Measurements from ENCODE around the gene SLC10A7. TPM values are rescaled to one million over a fixed set of nuclear protein-coding genes. Genes with fewer than 3 reads are reported as not detected.

Gene SLC10A7
- total and polyA plus RNA-seq, 7 experiments from 2014 or later: 7.9 to 26.8 (median 15.0) TPM

DNA sequence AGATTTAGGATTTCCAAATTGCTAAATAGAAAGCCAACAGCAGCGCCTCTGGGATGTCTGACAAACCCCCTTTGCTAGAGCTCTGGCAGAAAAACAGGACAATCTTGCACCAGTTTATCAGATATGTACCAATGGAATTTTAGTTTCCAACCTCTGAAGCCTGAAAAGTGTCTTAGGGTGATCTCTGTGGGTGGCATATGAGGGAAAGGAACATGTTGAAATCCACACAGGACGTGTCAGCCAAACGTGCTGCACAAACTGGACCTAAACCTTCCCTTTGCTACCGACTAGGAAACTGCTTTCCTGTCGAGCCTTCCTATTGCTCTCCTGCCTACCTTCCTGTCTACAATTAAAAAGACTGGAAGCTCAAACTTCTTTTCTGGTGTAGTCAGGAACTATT is 253.9 kb downstream of the SLC10A7 start:
- Histone ChIP-seq H3K9me3 (ENCODE audit: control insufficient read depth in 2 of 3, low read length in 3 of 3) (no peaks in the 10 kb centered on the region), H3K4me1 (ENCODE audit: control insufficient read depth in 2 of 2, insufficient read depth in 2 of 2, low read length in 2 of 2) (no peaks in the 10 kb centered on the region), H3K27ac (ENCODE audit: low read depth, low read length) (no peak overlapping the region), H3K36me3 (ENCODE audit: control insufficient read depth in 2 of 3, insufficient read depth in 3 of 3, low read length in 3 of 3) (no peaks in the 10 kb centered on the region), H3K4me3 (ENCODE audit: low read length) (no peak overlapping the region), H3K27me3 (ENCODE audit: control insufficient read depth in 2 of 2, insufficient read depth in 2 of 2, low read length in 2 of 2) (no peaks in the 10 kb centered on the region)
- H3K4me3 Mint-ChIP-seq: no peak overlapping the region
- H3K9me3 Mint-ChIP-seq: no peaks in the 10 kb centered on the region
- no peak for ATAC-seq
- H3K27me3 Mint-ChIP-seq: no peaks in the 10 kb centered on the region
- no peak for DNase-seq
- intact Hi-C loops (cut with micrococcal nuclease): no loop called here
- no peak overlapping the region for H3K27ac Mint-ChIP-seq
- peaks cover 0 to 6% (median 0%) of the 10 kb centered on the region in 7 donors for H3K4me1 Mint-ChIP-seq
- H3K36me3 Mint-ChIP-seq: peaks cover 0 to 46% (median 9%) of the 10 kb centered on the region in 5 donors
- ChIA-PET CTCF (interaction anchor here (0.6 kb wide), 1 partner anchor 23 kb away, joined by 3 read pairs; no protein-coding TSS in a partner anchor), POLR2A (no interaction called here)

DNA sequence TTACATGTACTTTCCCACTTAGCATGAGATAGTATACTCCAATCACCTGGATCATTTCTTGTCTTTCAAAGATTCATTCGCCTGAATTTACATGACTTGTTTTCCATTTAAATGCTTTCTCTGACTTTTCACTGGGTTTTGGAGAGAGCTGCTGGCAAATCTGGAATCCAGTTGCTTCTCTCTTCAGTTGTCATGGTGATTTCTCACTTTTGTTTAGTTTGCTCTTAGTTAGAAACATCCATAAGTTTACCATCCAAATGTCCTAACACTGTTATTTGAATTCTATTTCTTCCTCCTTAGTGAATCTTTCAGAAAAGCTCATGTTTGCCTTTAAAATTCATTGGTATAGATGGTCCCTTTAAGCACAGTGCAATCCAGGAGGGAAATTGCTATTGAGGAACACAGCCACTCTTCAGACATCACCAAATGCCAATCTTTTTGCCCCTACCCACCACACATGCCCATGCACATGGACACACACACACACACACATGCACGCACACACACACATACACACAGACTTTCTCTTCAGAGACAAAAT is 255.7 kb downstream of the SLC10A7 start:
- Histone ChIP-seq H3K4me1 (ENCODE audit: control insufficient read depth in 2 of 2, insufficient read depth in 2 of 2, low read length in 2 of 2) (no peaks in the 10 kb centered on the region), H3K36me3 (ENCODE audit: control insufficient read depth in 2 of 3, insufficient read depth in 3 of 3, low read length in 3 of 3) (no peaks in the 10 kb centered on the region), H3K4me3 (ENCODE audit: low read length) (no peak overlapping the region), H3K9me3 (ENCODE audit: control insufficient read depth in 2 of 3, low read length in 3 of 3) (no peaks in the 10 kb centered on the region), H3K27ac (ENCODE audit: low read depth, low read length) (no peak overlapping the region), H3K27me3 (ENCODE audit: control insufficient read depth in 2 of 2, insufficient read depth in 2 of 2, low read length in 2 of 2) (no peaks in the 10 kb centered on the region)
- Mint-ChIP-seq H3K27ac (no peak overlapping the region), H3K9me3 (no peaks in the 10 kb centered on the region), H3K36me3 (peaks cover 0 to 41% (median 6%) of the 10 kb centered on the region in 5 donors), H3K4me1 (no peaks in the 10 kb centered on the region), H3K27me3 (no peaks in the 10 kb centered on the region), H3K4me3 (no peak overlapping the region)
- POLR2A ChIA-PET: no interaction called here
- ATAC-seq: no peak
- intact Hi-C loops (cut with micrococcal nuclease): no loop called here
- DNase-seq: no peak
- CTCF ChIA-PET: no interaction called here

- H3K27ac Mint-ChIP-seq: no peak overlapping the region
- no peak overlapping the region for H3K4me3 Mint-ChIP-seq
- H3K4me1 Mint-ChIP-seq: no peaks in the 10 kb centered on the region
- peaks cover 0 to 34% (median 7%) of the 10 kb centered on the region in 5 donors for H3K36me3 Mint-ChIP-seq
- Histone ChIP-seq H3K27me3 (ENCODE audit: control insufficient read depth in 2 of 2, insufficient read depth in 2 of 2, low read length in 2 of 2) (no peaks in the 10 kb centered on the region), H3K36me3 (ENCODE audit: control insufficient read depth in 2 of 3, insufficient read depth in 3 of 3, low read length in 3 of 3) (no peaks in the 10 kb centered on the region), H3K4me1 (ENCODE audit: control insufficient read depth in 2 of 2, insufficient read depth in 2 of 2, low read length in 2 of 2) (no peaks in the 10 kb centered on the region), H3K9me3 (ENCODE audit: control insufficient read depth in 2 of 3, low read length in 3 of 3) (no peaks in the 10 kb centered on the region), H3K4me3 (ENCODE audit: low read length) (no peak overlapping the region), H3K27ac (ENCODE audit: low read depth, low read length) (no peak overlapping the region)
- no peaks in the 10 kb centered on the region for H3K9me3 Mint-ChIP-seq
- DNase-seq (no peak), ATAC-seq (no peak)
- H3K27me3 Mint-ChIP-seq: no peaks in the 10 kb centered on the region
- POLR2A ChIA-PET: no interaction called here
- intact Hi-C loops (cut with micrococcal nuclease): no loop called here
- CTCF ChIA-PET: no interaction called here
Measured at GRCh38 chr4:146263793-146264192, 257.9 kb downstream of the SLC10A7 start.

- Mint-ChIP-seq H3K4me1 (no peaks in the 10 kb centered on the region), H3K4me3 (no peak overlapping the region), H3K27me3 (no peaks in the 10 kb centered on the region), H3K27ac (no peak overlapping the region), H3K36me3 (peaks cover 0 to 35% (median 9%) of the 10 kb centered on the region in 5 donors), H3K9me3 (no peaks in the 10 kb centered on the region)
- Histone ChIP-seq H3K4me1 (ENCODE audit: control insufficient read depth in 2 of 2, insufficient read depth in 2 of 2, low read length in 2 of 2) (no peaks in the 10 kb centered on the region), H3K27me3 (ENCODE audit: control insufficient read depth in 2 of 2, insufficient read depth in 2 of 2, low read length in 2 of 2) (no peaks in the 10 kb centered on the region), H3K9me3 (ENCODE audit: control insufficient read depth in 2 of 3, low read length in 3 of 3) (no peaks in the 10 kb centered on the region), H3K27ac (ENCODE audit: low read depth, low read length) (no peak overlapping the region), H3K36me3 (ENCODE audit: control insufficient read depth in 2 of 3, insufficient read depth in 3 of 3, low read length in 3 of 3) (peaks cover 0 to 3% (median 0%) of the 10 kb centered on the region in 3 experiments), H3K4me3 (ENCODE audit: low read length) (no peak overlapping the region)
- ChIA-PET CTCF (no interaction called here), POLR2A (no interaction called here)
- ATAC-seq (no peak), DNase-seq (no peak)
- intact Hi-C loops (cut with micrococcal nuclease): no loop called here
Measured at GRCh38 chr4:146261041-146261440, 260.7 kb downstream of the SLC10A7 start.

DNA sequence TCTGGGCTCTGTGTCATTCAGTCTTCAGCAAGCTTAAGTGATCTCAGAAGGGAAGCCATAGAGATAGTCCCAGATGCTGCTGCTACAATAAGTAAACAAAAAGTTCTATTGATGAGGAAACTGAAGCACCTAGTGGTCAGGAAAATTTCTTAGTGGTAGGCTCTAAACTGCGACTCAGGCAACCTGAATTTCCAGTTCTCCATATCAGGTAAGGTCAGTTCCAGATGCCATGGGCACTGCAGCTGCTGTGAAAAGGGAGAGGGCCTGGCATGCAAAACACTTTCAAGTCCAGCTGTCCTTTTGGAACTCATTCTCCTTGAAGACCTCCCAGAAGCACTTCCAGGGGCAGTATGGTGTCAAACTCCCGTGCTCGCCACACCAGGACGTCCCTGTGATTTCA is 261.2 kb downstream of the SLC10A7 start:
- intact Hi-C loops (cut with micrococcal nuclease): no loop called here
- no peaks in the 10 kb centered on the region for H3K27me3 Mint-ChIP-seq
- Histone ChIP-seq H3K27me3 (ENCODE audit: control insufficient read depth in 2 of 2, insufficient read depth in 2 of 2, low read length in 2 of 2) (no peaks in the 10 kb centered on the region), H3K27ac (ENCODE audit: low read depth, low read length) (no peak overlapping the region), H3K4me3 (ENCODE audit: low read length) (no peak overlapping the region), H3K36me3 (ENCODE audit: control insufficient read depth in 2 of 3, insufficient read depth in 3 of 3, low read length in 3 of 3) (peaks cover 0 to 3% (median 0%) of the 10 kb centered on the region in 3 experiments), H3K9me3 (ENCODE audit: control insufficient read depth in 2 of 3, low read length in 3 of 3) (no peaks in the 10 kb centered on the region), H3K4me1 (ENCODE audit: control insufficient read depth in 2 of 2, insufficient read depth in 2 of 2, low read length in 2 of 2) (no peaks in the 10 kb centered on the region)
- peaks cover 0 to 34% (median 9%) of the 10 kb centered on the region in 5 donors for H3K36me3 Mint-ChIP-seq
- CTCF ChIA-PET: no interaction called here
- no peak overlapping the region for H3K4me3 Mint-ChIP-seq
- ATAC-seq (no peak), DNase-seq (no peak)
- no peak overlapping the region for H3K27ac Mint-ChIP-seq
- no peaks in the 10 kb centered on the region for H3K9me3 Mint-ChIP-seq
- POLR2A ChIA-PET: no interaction called here
- H3K4me1 Mint-ChIP-seq: no peaks in the 10 kb centered on the region

DNA sequence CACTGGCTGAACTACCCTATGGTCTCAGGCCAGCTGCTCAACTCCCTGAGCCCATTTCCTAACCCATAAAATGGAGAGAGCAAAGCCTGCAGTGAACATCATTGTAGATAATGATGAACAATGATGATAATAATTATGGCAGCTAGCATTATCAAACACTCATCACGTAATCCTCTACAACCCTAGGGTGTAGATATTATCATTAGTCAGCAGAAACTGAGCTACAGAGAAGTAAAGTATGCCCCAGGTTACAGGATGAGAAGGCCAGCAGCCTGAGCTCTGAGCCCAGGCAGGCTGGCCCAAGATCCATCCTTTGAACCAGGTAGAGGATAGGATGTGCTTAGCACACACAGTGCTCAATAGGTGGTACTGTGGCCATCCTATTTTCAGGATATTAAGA is 264.2 kb downstream of the SLC10A7 start:
- Histone ChIP-seq H3K4me3 (ENCODE audit: low read length) (no peak overlapping the region), H3K4me1 (ENCODE audit: control insufficient read depth in 2 of 2, insufficient read depth in 2 of 2, low read length in 2 of 2) (no peaks in the 10 kb centered on the region), H3K27me3 (ENCODE audit: control insufficient read depth in 2 of 2, insufficient read depth in 2 of 2, low read length in 2 of 2) (no peaks in the 10 kb centered on the region), H3K27ac (ENCODE audit: low read depth, low read length) (no peak overlapping the region), H3K9me3 (ENCODE audit: control insufficient read depth in 2 of 3, low read length in 3 of 3) (no peaks in the 10 kb centered on the region), H3K36me3 (ENCODE audit: control insufficient read depth in 2 of 3, insufficient read depth in 3 of 3, low read length in 3 of 3) (peaks cover 0 to 3% (median 0%) of the 10 kb centered on the region in 3 experiments)
- H3K4me3 Mint-ChIP-seq: no peak overlapping the region
- peaks cover 0 to 31% (median 12%) of the 10 kb centered on the region in 5 donors for H3K36me3 Mint-ChIP-seq
- H3K27ac Mint-ChIP-seq: no peak overlapping the region
- ChIA-PET POLR2A (no interaction called here), CTCF (no interaction called here)
- DNase-seq: no peak
- no peak for ATAC-seq
- intact Hi-C loops (cut with micrococcal nuclease): no loop called here
- no peaks in the 10 kb centered on the region for H3K27me3 Mint-ChIP-seq
- no peaks in the 10 kb centered on the region for H3K4me1 Mint-ChIP-seq
- H3K9me3 Mint-ChIP-seq: no peaks in the 10 kb centered on the region

DNA sequence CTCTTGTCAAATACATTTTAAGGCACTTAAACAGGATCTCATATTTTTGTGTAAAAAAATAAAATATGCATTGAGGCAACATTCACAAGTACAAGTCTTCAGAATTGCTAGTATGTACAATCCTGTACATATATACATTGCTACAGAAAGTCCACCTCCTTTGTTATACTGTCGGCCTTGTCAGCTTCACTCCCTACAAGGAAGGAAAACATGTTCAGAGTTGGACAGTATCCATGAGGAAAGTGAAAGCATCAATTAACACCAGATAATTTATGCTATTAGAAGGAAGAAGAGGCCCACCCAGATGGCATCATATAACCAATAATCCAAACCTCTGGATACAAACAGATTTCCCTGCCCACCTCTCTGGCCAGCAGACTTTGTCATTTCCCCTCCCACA is 265.4 kb downstream of the SLC10A7 start:
- no peak overlapping the region for H3K27ac ChIP-seq (ENCODE audit: low read depth, low read length)
- Mint-ChIP-seq H3K27ac (no peak overlapping the region), H3K4me1 (no peaks in the 10 kb centered on the region), H3K36me3 (peaks cover 0 to 33% (median 12%) of the 10 kb centered on the region in 5 donors), H3K4me3 (no peak overlapping the region), H3K27me3 (no peaks in the 10 kb centered on the region), H3K9me3 (no peaks in the 10 kb centered on the region)
- DNase-seq (no peak), ATAC-seq (no peak)
- H3K4me1 ChIP-seq (ENCODE audit: control insufficient read depth in 2 of 2, insufficient read depth in 2 of 2, low read length in 2 of 2): no peaks in the 10 kb centered on the region
- no peaks in the 10 kb centered on the region for H3K9me3 ChIP-seq (ENCODE audit: control insufficient read depth in 2 of 3, low read length in 3 of 3)
- H3K36me3 ChIP-seq (ENCODE audit: control insufficient read depth in 2 of 3, insufficient read depth in 3 of 3, low read length in 3 of 3): peaks cover 0 to 3% (median 0%) of the 10 kb centered on the region in 3 experiments
- H3K27me3 ChIP-seq (ENCODE audit: control insufficient read depth in 2 of 2, insufficient read depth in 2 of 2, low read length in 2 of 2): no peaks in the 10 kb centered on the region
- ChIA-PET POLR2A (no interaction called here), CTCF (interaction anchor here (0.6 kb wide), 1 partner anchor 599 kb away, joined by 3 read pairs; no protein-coding TSS in a partner anchor)
- no peak overlapping the region for H3K4me3 ChIP-seq (ENCODE audit: low read length)
- intact Hi-C loops (cut with micrococcal nuclease): no loop called here

Data from naive thymus-derived CD4-positive, alpha-beta T cell (primary cell).